Stimulated activated CD4-positive, alpha-beta T cell treated with anti-CD3 and anti-CD28 coated beads, Interleukin-4, amount 100 ng/mL, for 1 hour (primary cell): ENCODE measurements around the gene MIS18BP1.
"Not testable (repeated sequence)": the region's sequence is repeated elsewhere in the genome, so short reads cannot be mapped to it uniquely, and the experiment has no call there.

Experiments used
- DNase-seq: peaks from one replicate; pipeline ENCODE4 v3.0.0-alpha.2; 2020

Gene MIS18BP1

DNA sequence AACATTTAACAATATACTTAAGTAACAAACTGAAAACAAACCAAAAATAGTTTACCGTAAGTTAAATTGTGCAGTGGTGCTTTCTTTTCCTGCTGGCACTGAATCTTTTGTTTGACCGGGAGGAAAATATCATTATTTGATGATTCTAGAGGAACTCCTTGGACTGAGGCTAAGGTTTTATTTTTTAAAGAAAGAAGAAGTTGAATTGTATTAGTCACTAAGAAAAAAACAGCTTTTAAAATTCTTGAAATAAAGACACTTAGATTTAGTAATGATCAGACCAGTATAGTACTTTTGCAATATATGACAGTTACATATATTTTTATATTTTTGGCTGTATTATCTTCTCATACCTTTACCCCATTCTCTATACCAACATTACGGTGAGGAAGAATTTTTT lies 10.3 kb downstream of the MIS18BP1 start:
- DNase-seq: no peak

GRCh38 chr14:45238988-45239387 lies 14.0 kb downstream of the MIS18BP1 start:
- DNase-seq: no peak

- DNase-seq: no peak
Measured at GRCh38 chr14:45227566-45227965, 25.4 kb downstream of the MIS18BP1 start.

- DNase-seq: no peak
Measured at GRCh38 chr14:45222485-45223262, 30.3 kb downstream of the MIS18BP1 start.

DNA sequence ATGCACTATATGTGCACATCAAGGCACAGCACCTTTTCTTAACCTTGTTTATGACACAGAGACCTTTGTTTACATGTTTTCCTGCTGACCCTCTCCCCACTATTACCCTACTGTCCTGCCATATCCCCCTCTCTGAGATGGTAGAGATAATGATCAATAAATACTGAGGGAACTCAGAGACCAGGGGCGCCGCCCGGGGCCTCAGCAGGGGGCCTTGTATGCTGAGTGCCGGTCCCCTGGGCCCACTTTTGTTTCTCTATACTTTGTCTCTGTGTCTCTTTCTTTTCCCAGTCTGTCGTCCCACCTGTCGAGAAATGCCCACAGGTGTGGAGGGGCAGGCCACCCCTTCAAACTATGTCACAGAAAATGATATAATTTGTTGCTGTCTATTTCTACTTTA lies 38.7 kb downstream of the MIS18BP1 start:
- DNase-seq: not testable (repeated sequence)

DNA sequence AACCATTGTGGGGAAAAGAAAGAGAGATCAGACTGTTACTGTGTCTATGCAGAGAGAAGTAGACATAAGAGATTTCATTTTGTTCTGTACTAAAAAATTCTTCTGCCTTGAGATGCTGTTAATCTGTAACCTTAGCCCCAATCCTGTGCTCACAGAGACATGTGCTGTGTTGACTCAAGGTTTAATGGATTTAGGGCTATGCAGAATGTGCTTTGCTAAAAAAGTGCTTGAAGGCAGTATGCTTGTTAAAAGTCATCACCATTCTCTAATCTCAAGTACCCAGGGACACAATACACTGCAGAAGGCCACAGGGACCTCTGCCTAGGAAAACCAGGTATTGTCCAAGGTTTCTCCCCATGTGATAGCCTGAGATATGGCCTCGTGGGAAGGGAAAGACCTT lies 39.3 kb downstream of the MIS18BP1 start:
- not testable (repeated sequence) for DNase-seq

GRCh38 chr14:45212231-45212630 lies 40.8 kb downstream of the MIS18BP1 start:
- DNase-seq: no peak

DNA sequence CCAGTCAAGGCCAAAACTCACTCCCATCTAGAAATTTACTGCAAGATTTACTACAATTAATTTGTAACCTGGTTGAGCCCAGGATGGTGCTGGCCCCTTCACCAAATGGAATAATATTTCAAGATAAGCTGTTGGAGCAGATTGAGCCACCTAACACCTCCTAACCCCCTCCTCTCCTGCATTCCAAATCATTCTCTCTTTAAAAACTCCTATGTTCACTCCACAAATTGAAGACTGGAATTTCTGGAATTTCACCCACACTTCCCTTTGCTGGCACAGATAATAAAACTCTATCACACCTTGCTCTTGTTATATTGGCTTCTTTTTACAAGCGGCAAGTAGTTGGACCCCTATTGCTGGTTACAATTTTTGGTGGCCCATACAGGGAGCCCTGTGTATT lies 41.7 kb downstream of the MIS18BP1 start:
- no peak for DNase-seq

- no peak for DNase-seq
Measured at GRCh38 chr14:45210159-45210558, 42.8 kb downstream of the MIS18BP1 start.

DNA sequence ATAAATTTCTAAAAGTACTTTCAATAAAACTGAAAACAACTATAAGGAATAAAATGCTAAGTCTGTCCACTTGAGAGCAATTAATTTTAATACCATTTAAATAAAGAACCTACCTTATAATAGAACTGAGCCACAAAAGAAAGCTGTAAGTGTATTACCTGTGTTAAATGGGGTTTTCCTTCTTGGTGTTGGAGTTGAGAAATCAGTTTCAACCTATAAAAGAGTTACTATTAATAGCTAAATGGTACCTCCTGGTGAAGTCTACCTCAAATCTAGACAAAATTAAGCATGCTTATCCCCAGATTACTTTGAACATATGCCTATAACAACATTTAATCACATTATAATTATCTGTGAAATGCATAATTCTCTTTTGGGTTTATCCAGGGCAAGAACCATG lies 48.8 kb downstream of the MIS18BP1 start:
- DNase-seq: no peak

DNA sequence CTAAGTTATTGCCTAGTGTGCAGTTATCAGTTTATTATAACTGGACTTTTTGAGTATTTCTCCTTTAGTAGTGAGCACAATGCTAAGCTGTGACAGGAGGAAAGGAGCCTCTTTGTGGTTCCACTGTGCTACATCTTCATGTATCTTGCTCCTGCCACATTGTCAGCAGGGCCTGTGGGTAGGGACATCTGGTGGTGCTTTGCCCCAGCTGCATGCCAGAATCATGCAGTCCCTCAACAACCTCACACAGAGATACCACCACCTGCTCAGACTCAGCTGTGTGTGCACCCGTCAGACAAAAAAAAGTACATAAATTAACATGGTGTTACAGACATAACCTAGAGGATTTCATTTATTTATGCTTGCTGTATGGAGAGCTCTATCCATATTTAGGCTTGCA lies 51.1 kb downstream of the MIS18BP1 start:
- no peak for DNase-seq

- no peak for DNase-seq
Measured at GRCh38 chr14:45199230-45199629, 53.8 kb downstream of the MIS18BP1 start.

GRCh38 chr14:45198551-45198950 lies 54.5 kb downstream of the MIS18BP1 start:
- no peak for DNase-seq

DNA sequence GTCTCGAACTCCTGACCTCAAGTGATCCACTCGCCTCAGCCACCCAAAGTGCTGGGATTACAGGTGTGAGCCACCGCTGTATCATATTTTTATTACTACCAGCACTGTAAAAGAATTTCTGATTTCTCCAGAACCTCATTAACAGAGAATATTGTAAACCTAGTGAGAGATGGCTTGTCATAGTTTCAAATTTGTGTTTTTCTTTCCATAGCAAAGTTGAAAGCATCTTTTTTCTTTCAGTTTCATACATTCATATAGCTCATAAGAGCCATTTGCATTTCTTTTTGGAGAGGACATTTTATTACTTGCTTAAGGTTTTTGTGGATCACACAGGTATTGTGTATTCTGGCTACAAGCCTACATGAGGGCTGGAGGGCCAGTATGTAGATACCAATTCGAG lies 58.0 kb downstream of the MIS18BP1 start:
- no peak for DNase-seq

DNA sequence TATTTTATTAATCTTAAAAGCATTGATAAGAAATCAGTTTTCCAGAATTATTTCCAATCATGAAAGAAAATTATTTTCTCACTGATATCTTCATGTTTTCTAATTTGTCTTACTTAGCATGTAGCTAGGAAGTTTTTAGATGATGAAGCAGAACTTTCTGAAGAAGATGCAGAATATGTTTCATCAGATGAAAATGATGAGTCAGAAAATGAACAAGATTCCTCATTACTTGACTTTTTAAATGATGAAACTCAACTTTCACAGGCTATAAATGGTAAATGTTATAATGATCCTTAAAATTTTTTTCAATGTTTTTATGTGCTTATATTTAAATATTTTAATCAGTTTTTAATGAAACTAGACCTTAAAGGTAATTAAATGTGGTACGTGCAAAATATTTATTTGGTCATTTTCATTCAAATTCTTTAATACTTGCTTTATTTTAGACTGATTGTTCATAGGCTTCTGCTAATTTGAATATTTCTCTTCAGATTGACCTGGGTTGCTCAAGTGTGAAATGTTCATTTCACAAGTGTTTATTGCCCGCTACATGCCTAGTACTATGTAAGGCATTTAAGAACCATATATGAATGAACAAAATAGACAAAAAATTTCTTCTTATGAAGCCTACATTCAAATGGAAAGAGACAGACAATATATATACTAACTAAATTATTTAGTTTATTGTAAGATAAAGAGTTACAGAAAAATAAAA lies 67.7 kb downstream of the MIS18BP1 start:
- no peak for DNase-seq

GRCh38 chr14:45181806-45182205 lies 71.2 kb downstream of the MIS18BP1 start:
- DNase-seq: no peak

- DNase-seq: no peak
Measured at GRCh38 chr14:45181329-45181728, 71.7 kb downstream of the MIS18BP1 start.

GRCh38 chr14:45177076-45177475 lies 75.9 kb downstream of the MIS18BP1 start:
- no peak for DNase-seq

GRCh38 chr14:45169906-45170305 lies 83.1 kb downstream of the MIS18BP1 start:
- DNase-seq: no peak

DNA sequence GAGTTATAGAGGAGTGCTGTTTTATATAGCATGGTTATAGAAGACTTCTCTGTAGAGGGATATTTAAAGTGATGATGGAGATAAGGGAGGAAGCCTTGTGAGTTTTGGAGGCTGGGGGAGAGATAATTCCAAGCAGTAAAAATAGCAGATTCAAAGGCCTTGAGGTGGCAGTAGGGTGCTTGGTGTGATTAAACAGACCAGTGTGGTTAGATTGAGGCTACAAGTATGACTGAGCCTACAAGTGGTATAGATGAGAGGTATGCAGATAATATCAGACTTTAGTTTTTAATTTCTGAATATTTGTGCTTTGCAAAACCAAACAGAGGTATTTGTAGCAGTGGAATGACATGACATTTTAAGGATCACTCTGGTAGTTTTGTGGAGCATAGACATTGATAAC lies 96.9 kb downstream of the MIS18BP1 start:
- no peak for DNase-seq
